GM12878 (cell line): Measurements from ENCODE around the gene NCKAP5. TPM values are rescaled to one million over a fixed set of nuclear protein-coding genes. Genes with fewer than 3 reads are reported as not detected.
"Not testable (repeated sequence)": the region's sequence is repeated elsewhere in the genome, so short reads cannot be mapped to it uniquely, and the experiment has no call there.

ENCODE experiments used
- ATAC-seq: fragments of 200-7000 bp; cut with Tn5 transposase; 3 replicates; pipeline ENCODE4 v1.9.1; 2020; ENCODE audit warnings: mild to moderate bottlenecking, moderate library complexity
- BruUV-seq: library from RNA; stranded (reverse); fragments of 400-500 nt; replicated peaks from 2 replicates; lab custom pipeline; 2021; lab: Mats Ljungman, UMichigan
- CTCF ChIA-PET: fragments of 300-600 bp; sonication (Branson Sonifier 250); formaldehyde crosslinking; extraction: SDS; loops from one replicate; lab custom pipeline; 2021; ENCODE audit warnings: inconsistent platforms; lab: Yijun Ruan, JAX
- POLR2A ChIA-PET: fragments of 350-600 bp; formaldehyde crosslinking; extraction: SDS; loops from one replicate; lab custom pipeline; 2021; ENCODE audit warnings: inconsistent platforms; lab: Charles Lee
- RAD21 ChIA-PET: fragments of 300-600 bp; sonication (Branson Sonifier 250); formaldehyde crosslinking; loops from one replicate; lab custom pipeline; 2023; ENCODE audit warnings: antibody characterized with exemption; ENCODE audit not compliant: unreplicated experiment; lab: Charles Lee
- SMC1A ChIA-PET: fragments of 300-600 bp; sonication (Branson Sonifier 250); formaldehyde crosslinking; loops from one replicate; lab custom pipeline; 2023; ENCODE audit not compliant: unreplicated experiment, uncharacterized antibody; lab: Charles Lee
- DNase-seq: peaks from one replicate; pipeline ENCODE4 v3.0.0-alpha.2; 2011; ENCODE audit warnings: low read depth, low spot score
- FAIRE-seq: peaks from 3 replicates; lab custom pipeline; 2011; peaks lifted over from hg19 to GRCh38; lab: Jason Lieb, UNC
- H2AFZ ChIP-seq: 2 replicates; pipeline ENCODE4 v1.6.0; 2011; ENCODE audit warnings: low read depth, low read length, control low read depth; ENCODE audit not compliant: control insufficient read depth
- H3K27ac ChIP-seq: 2 replicates; pipeline ENCODE4 v1.5.1; 2011; ENCODE audit warnings: control low read depth; ENCODE audit not compliant: control insufficient read depth, insufficient read depth
- H3K27me3 ChIP-seq, 2 experiments: replicated peaks in 1 of 2; 2 replicates each; pipeline versions ENCODE4 v1.6.0 to v1.6.1; 2011; ENCODE audit warnings: low read length in 1 of 2; ENCODE audit not compliant: control insufficient read depth in 2 of 2, insufficient read depth in 2 of 2
- H3K36me3 ChIP-seq, 2 experiments: 2 replicates each; pipeline ENCODE4 v1.5.1; 2011; ENCODE audit warnings: low read length in 1 of 2; ENCODE audit not compliant: control insufficient read depth in 2 of 2, insufficient read depth in 2 of 2
- H3K4me1 ChIP-seq: 2 replicates; pipeline ENCODE4 v1.6.1; 2011; ENCODE audit warnings: mild to moderate bottlenecking, low read length, moderate library complexity, mixed read lengths; ENCODE audit not compliant: control insufficient read depth, insufficient read depth
- H3K4me2 ChIP-seq: 2 replicates; pipeline ENCODE4 v1.6.0; 2011; ENCODE audit warnings: control low read depth; ENCODE audit not compliant: control insufficient read depth, insufficient read depth
- H3K4me3 ChIP-seq: fragments of 200-600 bp; sonication (generic); 2 replicates; pipeline ENCODE4 v1.5.1; 2016
- H3K79me2 ChIP-seq: 2 replicates; pipeline ENCODE4 v1.6.0; 2011; ENCODE audit warnings: low read length; ENCODE audit not compliant: control insufficient read depth, insufficient read depth
- H3K9ac ChIP-seq: 2 replicates; pipeline ENCODE4 v1.8.0; 2011; ENCODE audit warnings: low read length, control low read depth, mixed read lengths; ENCODE audit not compliant: control insufficient read depth, insufficient read depth
- H3K9me3 ChIP-seq: replicated peaks from 3 replicates; pipeline ENCODE4 v1.5.1; 2011; ENCODE audit warnings: mild to moderate bottlenecking, low read length; ENCODE audit not compliant: control insufficient read depth, insufficient read depth
- H4K20me1 ChIP-seq: 2 replicates; pipeline ENCODE4 v1.6.0; 2011; ENCODE audit not compliant: control insufficient read depth, insufficient read depth
- BHLHE40 ChIP-seq, 2 experiments: fragments of 450-650 bp in 1 of 2; IDR thresholded peaks; 2 replicates each; pipeline ENCODE4 v1.6.1; 2011 to 2017; ENCODE audit warnings: low read depth in 2 of 2, borderline replicate concordance in 1 of 2, improper control_type of control experiment in 1 of 2, low read length in 1 of 2, mild to moderate bottlenecking in 1 of 2
- CEBPZ ChIP-seq: fragments of 150-350 bp; IDR thresholded peaks from 2 replicates; pipeline ENCODE4 v1.6.1; 2016; ENCODE audit warnings: low read depth, low read length
- MTA3 ChIP-seq: IDR thresholded peaks from 2 replicates; pipeline ENCODE4 v1.6.1; 2012; ENCODE audit warnings: low read length, inconsistent platforms, borderline replicate concordance
- MXI1 ChIP-seq: fragments of 150-350 bp; IDR thresholded peaks from 2 replicates; pipeline ENCODE4 v1.6.1; 2011; ENCODE audit warnings: low read depth, mild to moderate bottlenecking, inconsistent platforms, low read length, improper control_type of control experiment
- NR2F1 ChIP-seq: fragments of 450-650 bp; conservative IDR thresholded peaks from 2 replicates; pipeline ENCODE4 v1.6.1; 2017; ENCODE audit warnings: mild to moderate bottlenecking
- RELA ChIP-seq: fragments of 450-650 bp; IDR thresholded peaks from 2 replicates; pipeline ENCODE4 v1.8.0; 2014; ENCODE audit warnings: borderline replicate concordance; ENCODE audit not compliant: partially characterized antibody
- SREBF2 ChIP-seq: IDR thresholded peaks from 2 replicates; pipeline ENCODE4 v1.6.1; 2012; ENCODE audit warnings: mild to moderate bottlenecking, low read length
- WGBS: methylation state at CpG from one replicate; pipeline ENCODE4 v1.1.6; 2016; ENCODE audit warnings: low lambda C conversion rate; ENCODE audit not compliant: insufficient replicate concordance, insufficient coverage; ENCODE audit errors: missing lambda C conversion rate; 5-methylcytosine and 5-hydroxymethylcytosine counted together
- in situ Hi-C: fragments of 300-500 bp; cut with MboI; formaldehyde crosslinking; loops from 9 replicates; pipeline ENCODE4 v1.14.3; 2018; ENCODE audit warnings: mixed read lengths
- intact Hi-C: fragments of 100-400 bp; cut with micrococcal nuclease; formaldehyde crosslinking; loops from one replicate; pipeline ENCODE4 v1.14.2; 2022; ENCODE audit not compliant: unreplicated experiment
- polyA plus RNA-seq, 11 experiments: library from polyadenylated mRNA; depleted of rRNA in 4 of 11; unstranded in 6 of 11; stranded (reverse) in 5 of 11; fragments of >200 nt; fragmentation: Nextera tagmentation in 4 of 11; fragmentation: Illumina TruSeq in 1 of 11; extraction: Ambion mirVana in 4 of 11; extraction: Trizol in 1 of 11; gene quantifications; 1 replicate in 1 of 11; 2 replicates in 10 of 11; pipeline versions ENCODE4 v1.2.1 to v1.2.3, GENCODE V29; 2011 to 2016; ENCODE audit warnings: inconsistent platforms in 2 of 11, missing spikeins in 2 of 11, low read depth in 1 of 11
- total RNA-seq, 4 experiments: library from RNA; depleted of rRNA in 3 of 4; stranded (reverse); fragments of >200 nt in 3 of 4; fragmentation: Illumina TruSeq in 1 of 4; extraction: Trizol in 1 of 4; gene quantifications; 2 replicates each; pipeline versions ENCODE4 v1.2.1 to v1.2.3, GENCODE V29; 2013 to 2021

Gene NCKAP5
- total and polyA plus RNA-seq, 10 of the 15 experiments (the other 5 are each of a cell fraction or from before 2014, with no cell fraction given): 0.06 to 0.44 (median 0.16) TPM

- Histone ChIP-seq H3K9ac (no peak overlapping the region), H2AFZ (no peak overlapping the region), H3K27me3 (no peaks in the 10 kb centered on the region), H3K9me3 (no peaks in the 10 kb centered on the region)
- DNase-seq: no peak
- no peak for FAIRE-seq
- WGBS: 13% methylated on average over 7 of the region's 9 CpGs
- intact Hi-C loops: no loop called here
- BruUV-seq: no TSS peak
- TF ChIP-seq CEBPZ: no peak
- no peak for TF ChIP-seq BHLHE40 (IDR thresholded peaks at IDR 0.05; ENCODE audit: borderline replicate concordance in 1 of 2, low read depth in 2 of 2, low read length in 1 of 2)
- TF ChIP-seq MTA3: no peak
- no peak for TF ChIP-seq MXI1
- no peak for TF ChIP-seq RELA
- no peak for TF ChIP-seq SREBF2
- TF ChIP-seq NR2F1: no peak
- TF ChIP-seq, all 136 proteins: peak for 0
- POLR2A ChIA-PET: no interaction called here
- Histone ChIP-seq H3K27ac (no peak overlapping the region), H4K20me1 (no peaks in the 10 kb centered on the region), H3K4me3 (no peak overlapping the region), H3K79me2 (no peaks in the 10 kb centered on the region), H3K36me3 (no peaks in the 10 kb centered on the region), H3K4me1 (no peaks in the 10 kb centered on the region), H3K4me2 (no peak overlapping the region)
- RAD21 ChIA-PET: no interaction called here
- in situ Hi-C loops: no loop called here
- no peak for ATAC-seq
- CTCF ChIA-PET: no interaction called here
- SMC1A ChIA-PET: interaction anchor here (1.1 to 1.7 kb wide), 2 partner anchors 8 to 31 kb away, joined by 3 to 4 read pairs; no protein-coding TSS in a partner anchor
Observed at GRCh38 chr2:132811148-132811915, 756.9 kb downstream of the NCKAP5 start.

GRCh38 chr2:132809962-132810361 is 758.3 kb downstream of the NCKAP5 start:
- H3K9ac ChIP-seq, H3K4me1 ChIP-seq, in situ Hi-C loops, H3K9me3 ChIP-seq, H3K27ac ChIP-seq, DNase-seq, H3K36me3 ChIP-seq, POLR2A ChIA-PET, BruUV-seq, RAD21 ChIA-PET, H2AFZ ChIP-seq, H3K79me2 ChIP-seq, FAIRE-seq, ATAC-seq, H4K20me1 ChIP-seq, intact Hi-C loops, H3K27me3 ChIP-seq, H3K4me3 ChIP-seq, H3K4me2 ChIP-seq: not testable (repeated sequence)
- 0% methylated on average over 1 of the region's 1 CpG for WGBS
- ChIA-PET CTCF (interaction anchor here (0.7 kb wide), 1 partner anchor 104 kb away, joined by 3 read pairs; no protein-coding TSS in a partner anchor), SMC1A (interaction anchor here (1.2 kb wide), 1 partner anchor 52 kb away, joined by 3 read pairs; no protein-coding TSS in a partner anchor)
